ENCODE results near the gene CLBA1.
A peak's percentile ranks its signal among the peaks of the same experiment; 100 is the strongest.

Gene CLBA1

DNA sequence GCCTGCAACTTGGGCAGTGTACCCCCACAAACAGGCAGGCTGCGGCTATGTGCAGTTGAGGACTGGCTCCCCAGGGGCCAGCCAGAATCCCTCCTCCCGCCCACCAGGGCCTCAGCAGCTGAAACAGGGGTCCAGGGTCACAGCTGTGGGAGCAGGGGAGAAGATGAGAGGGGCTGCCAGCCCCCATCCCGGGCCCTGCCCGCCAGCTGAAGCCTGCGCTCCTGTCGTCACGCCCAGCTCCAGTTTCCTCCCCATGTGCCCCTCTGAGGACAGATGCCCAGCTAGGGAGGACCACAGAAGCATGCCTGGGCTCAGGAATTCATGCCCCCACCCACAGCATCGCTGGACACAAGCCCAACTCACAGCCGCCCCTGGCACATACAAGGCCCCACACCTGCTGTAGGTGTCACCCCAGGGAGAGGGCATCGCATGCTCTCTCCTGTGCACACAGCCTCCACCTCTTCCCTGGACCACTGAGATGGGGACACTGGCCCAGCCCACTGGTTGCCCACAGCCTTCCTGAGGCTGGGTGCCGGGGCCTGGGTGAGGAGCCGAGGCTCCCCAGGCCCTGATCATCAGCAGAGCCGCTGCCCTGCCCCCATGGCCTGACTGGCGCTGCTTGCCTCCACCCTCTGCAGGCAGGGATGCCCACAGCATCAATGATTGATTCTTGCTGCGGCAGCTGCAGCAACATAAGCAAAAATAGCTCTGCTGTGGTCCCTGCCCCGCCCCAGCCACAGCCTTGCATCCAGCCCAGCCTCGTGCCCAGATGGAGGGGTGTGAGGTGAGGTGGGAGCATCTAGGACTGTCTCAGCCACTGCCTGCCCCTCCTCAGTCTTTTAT lies 3.7 kb upstream of the CLBA1 start:
- DNase-seq, result peak; percentile 4

DNA sequence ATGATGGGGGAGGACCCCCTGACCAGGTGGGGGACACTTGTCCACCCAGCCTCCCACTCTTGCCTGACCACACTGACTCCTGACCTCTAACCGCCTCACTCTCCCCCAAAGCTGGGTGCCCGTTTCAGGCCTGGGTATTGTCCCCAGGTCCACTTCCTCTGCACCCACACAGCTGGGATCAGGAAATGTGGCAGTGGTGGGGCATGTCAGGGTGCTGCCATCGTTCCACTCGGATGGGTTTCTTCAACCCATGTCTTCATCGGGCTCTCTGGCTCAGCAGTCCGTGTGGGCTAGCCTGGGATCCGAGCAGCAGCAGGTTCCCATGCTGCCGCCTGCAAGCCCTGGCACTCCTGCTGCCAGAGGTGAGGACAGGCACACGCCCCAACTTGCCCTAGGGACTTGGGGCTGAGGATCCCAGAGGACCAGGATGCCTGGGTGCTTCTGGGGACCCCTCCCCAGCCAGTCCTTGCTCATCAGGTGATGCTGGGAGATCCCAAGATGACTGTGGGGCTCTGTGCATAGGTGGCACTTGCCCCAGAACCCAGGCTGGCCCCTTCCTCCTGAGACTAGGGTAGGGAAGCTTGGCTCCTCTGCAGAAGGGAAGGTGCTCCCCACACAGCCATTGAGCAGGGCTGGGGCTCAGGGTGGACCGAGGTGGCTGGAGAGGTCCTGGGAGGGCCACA lies 2.9 kb upstream of the CLBA1 start:
- no peak for DNase-seq

DNA sequence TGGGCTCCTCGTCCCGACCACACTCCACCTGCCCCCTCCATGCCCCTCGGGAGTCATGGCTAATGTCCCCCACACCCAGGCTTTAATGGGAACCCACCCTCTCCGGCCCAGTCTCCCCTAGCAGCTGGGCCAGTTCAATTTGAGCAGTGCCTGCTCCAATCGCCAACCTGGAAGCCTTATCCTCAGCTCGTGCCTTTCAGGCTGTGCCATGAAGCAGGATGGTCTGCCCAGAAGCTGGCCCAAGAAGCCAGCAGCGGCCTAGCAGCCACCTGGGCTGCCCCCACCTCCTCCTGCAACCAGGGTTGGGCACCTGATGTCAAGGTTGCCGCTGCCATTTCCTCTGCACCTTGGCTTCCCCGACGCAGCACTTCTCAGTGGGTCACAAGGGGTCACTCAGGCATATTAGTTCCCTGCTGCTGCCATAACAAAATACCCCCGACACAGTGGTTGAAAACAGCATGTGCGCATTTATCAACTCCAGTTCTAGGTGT lies 2.3 kb upstream of the CLBA1 start:
- no peak for DNase-seq

DNA sequence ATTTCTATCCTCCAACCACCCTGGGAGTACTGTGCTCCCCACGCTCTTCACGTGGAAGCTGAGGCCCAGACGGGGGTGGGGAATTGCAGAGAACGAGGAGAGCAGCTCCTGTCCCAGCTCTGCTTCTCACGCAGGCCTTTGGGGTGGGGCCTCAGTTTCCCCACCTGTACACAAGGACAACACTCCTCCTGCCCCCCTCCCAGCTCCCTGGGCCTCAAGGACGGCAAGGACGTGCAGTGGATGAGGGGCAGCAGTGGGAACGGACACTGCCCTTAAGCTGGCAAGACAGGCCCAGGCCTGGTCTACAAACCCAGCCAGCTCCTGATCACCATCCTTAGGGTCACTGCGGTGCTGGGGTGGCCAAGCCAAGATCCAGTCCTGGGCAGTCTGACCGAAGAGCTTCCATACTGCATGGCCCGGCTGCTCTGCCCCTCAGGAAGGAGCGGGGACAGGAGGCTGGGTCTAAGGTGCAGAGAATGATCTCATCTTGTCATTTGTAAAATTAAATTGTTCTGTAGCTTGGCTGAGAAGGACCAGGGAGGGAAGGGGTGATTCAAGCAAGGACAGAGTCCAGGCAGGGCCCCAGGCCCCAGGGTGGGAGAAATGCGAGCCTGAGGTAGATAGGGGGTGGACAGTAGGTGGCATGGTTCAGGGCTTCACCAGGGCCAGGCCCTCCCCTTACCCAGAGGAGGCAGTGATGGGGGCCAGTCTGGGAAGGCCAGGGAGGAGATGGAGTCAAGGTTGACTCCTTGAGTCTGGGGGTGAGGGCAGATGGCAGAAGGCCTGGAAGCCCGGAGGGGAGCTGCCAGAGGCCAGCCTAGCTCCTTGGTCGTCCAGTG lies 1.3 kb upstream of the CLBA1 start:
- DNase-seq, result no peak

DNA sequence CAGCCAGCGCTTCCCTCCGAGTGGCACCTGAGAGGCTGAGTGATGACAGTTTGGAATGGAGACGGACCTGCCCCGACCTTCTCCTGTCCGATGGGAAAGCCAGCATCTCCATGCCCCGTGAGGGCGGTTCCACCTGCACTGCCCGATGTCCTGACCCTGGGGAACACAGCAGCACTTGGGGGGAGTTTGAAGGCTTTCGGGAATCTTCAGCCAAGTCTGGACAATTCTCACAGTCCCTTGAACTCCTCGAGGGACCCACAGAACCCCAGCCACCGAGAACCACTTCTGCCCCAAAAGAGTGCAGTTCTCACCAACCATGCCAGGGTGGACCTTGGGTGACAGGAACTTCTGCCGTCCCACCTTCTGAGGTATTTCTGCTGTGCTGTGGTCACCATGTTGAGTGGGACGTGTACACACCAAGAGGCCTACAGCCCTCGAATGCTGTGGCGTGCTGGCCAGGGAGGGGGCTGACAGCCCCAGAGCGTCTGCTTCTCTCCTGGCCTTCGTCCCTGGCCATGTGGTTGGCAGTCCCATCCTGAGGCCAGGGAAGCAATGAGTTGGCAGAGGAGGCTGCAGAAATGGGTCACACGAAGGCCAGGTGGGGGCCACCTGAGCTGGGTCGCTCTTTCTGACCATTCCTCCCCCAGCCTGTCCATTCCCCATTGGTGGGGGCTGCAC lies 1.0 kb downstream of the CLBA1 start:
- no peak for DNase-seq

DNA sequence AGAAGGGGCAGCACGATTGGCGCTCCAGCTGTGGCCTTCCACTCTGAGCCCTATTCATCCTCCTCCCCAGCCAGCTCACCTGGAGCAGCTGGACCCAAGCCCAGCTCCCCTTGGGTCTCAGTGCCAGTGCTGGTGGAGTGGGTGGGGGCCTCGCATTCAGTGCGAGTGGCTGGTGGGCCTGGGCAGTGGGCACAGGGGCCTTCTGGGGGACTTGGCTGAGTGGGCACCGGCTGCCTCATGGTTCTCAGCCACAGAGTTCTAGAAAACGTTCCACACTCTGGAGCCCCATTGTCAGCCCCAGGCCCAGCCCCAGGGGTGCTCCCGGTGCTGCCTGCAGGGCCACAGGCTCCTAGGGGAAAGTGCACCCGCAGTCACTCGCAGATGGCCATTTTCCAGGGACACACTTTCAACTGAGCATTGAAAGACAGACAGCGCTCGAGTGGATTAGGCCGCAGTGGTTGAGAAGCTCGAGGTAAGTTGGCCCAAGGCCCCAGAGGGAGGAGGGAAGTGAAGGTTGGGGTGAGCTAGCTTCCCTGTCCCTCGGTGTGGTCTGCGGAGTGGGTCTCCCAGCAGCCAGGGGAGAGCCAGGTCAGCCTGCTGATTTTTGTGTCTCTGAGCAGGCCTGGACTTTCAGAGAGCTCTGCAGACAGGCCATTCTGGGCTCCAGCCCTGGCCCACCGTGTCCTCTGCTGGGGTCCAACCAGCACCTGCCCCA lies 3.8 kb downstream of the CLBA1 start:
- DNase-seq, result no peak

DNA sequence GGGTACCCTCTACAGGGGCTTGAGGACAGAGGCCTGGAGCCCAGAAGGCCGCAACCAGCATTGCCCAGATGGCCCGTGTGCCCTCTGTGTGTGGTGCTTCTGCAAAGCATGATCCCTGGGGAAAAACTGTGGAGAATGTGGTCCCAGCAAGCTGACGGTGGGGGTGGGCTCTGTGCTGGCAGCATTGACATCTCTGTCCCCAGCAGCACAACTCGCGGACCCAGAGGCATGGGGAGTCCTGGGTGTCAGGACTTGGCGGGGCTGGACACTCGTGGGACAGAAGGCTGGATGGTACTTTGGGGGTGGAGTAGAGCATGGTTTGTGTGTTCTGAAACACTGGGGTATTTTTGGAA lies 4.3 kb downstream of the CLBA1 start:
- no peak for DNase-seq

DNA sequence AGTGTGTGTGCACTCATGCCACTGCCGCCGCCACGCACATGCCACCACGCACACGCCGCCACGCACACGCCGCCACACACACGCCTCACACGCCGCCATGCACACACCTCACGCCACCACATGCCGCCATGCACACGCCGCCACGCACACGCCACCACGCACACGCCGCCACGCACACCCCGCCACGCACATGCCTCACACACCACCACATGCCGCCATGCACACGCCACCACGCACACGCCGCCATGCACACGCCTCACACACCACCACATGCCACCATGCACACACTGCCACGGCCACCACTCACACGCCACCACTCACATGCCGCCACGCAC lies 6.3 kb downstream of the CLBA1 start:
- no peak for DNase-seq

DNA sequence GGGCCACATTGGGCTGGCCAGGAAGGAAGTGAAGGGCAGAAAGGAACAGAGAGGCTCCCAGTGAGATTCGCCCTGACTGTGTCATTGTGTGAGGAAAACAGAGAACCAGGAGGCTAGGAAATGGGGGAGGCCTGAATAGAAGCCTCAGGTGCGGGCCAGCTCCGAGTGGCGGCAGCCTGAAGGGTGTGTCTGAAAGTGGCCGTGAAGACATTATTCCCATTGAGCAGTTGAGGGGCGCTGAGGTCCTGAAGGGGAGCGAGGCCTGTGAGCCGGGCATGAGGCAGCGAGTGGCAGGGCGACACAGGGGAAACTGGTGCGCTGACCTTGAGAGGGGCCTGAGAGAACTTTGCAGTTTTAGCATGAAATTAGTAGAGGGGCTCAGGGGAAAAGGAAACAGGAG lies 6.9 kb downstream of the CLBA1 start:
- no peak for DNase-seq

DNA sequence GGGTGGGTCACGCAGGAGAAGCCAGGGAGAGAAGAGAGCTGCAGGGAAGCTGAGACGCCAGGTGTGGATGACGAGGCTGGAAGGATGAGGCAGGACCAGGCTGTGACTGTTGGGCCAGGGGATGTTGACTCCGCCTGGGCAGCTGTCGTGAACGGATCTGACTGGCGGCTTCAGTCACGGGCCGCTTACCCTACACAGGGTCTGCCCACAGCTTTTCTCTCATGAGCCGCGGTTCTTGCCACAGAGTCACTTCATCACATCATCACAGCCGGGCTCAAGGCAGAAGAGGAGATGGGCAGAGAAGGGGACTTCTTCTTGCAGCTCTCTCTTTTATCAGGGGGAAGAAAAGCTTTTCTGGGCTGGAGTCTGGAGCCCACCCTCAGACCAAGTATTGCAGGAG lies 7.7 kb downstream of the CLBA1 start:
- DNase-seq, result no peak

DNA sequence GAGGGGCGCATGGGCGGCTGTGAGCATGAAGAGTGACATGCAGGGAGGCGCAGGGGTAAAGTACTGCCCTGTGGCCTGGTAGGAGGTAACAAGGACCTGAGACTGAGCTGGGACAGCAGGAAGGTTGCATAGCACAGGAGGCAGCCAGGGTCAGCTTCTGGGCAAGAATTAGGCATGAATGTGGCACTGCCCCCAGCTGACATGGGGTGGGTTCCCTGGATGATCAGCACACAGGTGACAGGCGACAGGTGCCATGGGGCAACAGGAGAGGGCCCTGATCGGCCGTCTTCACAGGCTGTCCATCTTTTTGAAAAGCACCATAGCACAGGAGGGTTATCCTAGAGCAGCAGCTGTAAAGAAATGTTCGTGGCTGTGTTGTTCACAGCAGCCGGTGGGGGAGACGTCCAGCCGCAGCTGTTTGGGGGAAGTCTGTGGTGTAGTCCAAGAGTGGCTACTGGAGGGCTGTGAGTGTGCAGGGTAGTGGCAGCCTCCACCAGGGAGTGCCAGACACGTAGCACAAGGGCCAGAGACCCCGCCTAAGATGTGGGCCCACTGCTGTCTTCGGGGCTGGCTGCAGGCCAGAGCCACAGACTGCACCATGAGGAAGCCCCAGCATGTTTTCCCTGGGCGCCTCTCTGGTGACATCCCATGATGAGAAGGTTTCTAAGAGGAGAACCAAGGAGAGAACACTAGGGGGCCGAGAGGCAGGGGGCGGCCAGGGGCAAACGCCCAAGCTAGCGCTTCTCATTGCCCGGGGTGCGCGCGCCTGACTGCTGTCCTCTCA lies 8.4 kb downstream of the CLBA1 start:
- no peak for DNase-seq

DNA sequence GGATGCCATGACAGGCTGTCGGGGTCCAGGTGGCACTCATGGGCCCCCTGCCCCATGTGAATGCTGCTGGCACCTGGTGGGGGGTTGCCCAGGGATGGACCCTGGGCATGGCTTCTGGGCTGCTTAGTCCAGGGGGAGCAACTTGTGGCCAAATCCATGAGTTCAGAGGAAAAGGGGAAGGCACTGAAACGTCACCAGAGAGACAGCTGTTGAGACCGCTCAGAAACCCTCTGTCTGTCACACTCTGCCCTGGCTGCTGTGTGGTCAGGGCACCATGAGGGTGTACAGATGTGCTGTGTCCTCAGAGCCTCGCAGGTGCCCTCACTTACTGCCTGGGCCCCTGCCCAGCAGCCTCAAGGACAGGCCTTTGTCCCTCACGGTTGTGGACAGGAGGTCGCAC lies 9.4 kb downstream of the CLBA1 start:
- no peak for DNase-seq

DNA sequence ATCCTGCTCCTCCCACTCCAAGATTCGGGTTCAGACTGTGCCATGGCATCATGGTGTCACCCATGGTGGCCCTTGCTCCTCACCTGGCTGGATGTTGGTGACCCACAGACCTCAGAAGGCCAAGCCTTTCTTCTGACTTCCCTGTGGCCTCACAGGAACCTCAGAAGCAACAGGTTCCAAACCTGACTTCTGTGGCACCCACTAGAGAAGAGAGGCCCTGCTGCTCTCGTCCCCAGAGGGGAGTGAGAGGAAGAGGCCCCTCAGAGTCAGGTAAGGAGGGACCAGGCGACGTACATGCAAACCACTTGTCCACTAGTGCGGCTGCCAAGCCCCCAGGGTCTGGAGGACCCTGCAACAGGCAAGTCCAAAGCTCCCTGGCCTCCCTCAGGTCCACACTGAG lies 10.4 kb downstream of the CLBA1 start:
- DNase-seq, result no peak

DNA sequence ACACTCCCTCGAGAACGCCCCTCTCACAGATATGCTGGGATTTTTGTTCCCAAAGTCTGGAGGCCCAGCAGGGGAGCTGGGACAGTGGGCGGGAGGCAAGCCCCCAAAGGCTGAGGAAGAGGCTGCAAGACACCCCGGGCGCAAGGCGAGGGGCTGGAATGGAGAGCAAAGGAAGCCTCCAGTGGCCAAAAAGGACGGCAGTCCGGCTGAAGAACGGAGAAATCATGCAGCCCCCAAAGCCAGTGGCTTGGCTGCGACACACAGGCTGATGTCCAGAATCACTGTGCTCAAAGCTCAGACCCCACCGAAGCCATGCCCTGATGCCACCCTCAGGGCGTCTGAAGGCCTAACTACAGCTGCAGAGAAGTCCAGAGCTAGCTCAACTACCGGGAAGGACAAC lies 10.9 kb downstream of the CLBA1 start:
- no peak for DNase-seq

DNA sequence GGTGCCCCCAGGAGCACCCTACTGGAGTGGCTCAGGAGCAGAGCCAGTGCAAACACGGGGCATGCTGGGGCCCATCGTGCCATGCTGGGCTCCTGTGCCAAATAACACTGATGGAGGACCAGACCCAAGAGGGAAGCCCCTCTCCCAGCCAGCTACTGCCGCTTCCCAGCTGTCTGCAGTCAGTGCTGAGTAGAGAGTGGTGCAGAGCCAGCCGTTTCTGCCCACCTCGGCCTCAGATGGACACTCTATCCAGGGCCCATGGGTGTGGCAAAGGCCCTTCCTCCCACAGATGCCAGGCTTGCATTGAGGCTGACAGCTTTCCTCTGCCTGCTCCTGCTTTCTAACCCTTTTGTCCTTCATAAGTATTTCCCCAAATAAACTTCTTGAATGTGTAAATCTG lies 13.2 kb downstream of the CLBA1 start:
- DNase-seq, result no peak

DNA sequence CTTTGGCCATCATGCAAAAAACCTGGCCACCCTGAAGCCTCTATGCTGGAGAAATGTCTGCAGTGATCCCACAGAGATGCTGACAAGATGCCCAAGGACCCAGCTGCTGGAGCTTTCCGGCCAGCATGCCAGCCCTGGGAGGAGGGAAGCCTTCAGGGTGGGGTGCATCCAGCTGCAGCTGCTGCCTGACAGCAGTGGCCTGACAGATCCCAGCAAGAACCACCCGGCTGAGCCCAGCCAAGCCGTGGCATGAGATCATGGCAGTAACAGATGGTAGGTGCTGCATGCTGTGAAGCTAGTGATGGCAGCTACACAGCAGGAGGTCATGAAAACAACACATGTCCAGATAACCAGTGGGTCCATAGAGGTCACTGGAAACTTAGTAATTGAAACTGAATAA lies 13.8 kb downstream of the CLBA1 start:
- DNase-seq, result no peak

DNA sequence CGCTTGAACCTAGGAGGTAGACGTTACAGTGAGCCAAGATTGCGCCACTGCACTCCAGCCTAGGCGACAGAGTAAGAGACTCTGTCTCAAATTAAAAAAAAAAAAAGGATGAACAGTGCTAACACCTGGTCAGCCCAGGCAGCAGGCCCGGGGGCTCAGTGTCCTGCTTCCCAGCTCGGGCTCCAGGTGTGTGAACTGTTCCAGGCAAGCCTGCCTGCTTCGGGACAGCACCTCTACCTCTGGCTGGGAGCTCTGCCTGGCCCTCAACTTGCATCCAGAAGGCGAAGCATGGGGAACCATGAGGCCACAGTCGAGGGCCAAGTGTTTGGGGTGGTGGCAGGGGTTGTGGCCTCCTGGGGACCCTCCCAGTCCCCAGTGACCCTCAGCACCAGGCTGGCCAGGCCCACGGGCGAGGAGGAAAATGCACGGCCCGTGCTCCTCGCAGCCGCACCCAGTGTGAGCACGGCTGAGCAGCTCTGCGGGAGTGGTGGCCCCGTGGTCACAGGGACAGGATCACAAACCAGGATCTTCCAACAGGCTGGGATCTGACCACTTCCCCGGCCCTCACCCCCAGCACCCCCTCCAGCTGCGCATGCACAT lies 19.8 kb downstream of the CLBA1 start:
- no peak for DNase-seq

DNA sequence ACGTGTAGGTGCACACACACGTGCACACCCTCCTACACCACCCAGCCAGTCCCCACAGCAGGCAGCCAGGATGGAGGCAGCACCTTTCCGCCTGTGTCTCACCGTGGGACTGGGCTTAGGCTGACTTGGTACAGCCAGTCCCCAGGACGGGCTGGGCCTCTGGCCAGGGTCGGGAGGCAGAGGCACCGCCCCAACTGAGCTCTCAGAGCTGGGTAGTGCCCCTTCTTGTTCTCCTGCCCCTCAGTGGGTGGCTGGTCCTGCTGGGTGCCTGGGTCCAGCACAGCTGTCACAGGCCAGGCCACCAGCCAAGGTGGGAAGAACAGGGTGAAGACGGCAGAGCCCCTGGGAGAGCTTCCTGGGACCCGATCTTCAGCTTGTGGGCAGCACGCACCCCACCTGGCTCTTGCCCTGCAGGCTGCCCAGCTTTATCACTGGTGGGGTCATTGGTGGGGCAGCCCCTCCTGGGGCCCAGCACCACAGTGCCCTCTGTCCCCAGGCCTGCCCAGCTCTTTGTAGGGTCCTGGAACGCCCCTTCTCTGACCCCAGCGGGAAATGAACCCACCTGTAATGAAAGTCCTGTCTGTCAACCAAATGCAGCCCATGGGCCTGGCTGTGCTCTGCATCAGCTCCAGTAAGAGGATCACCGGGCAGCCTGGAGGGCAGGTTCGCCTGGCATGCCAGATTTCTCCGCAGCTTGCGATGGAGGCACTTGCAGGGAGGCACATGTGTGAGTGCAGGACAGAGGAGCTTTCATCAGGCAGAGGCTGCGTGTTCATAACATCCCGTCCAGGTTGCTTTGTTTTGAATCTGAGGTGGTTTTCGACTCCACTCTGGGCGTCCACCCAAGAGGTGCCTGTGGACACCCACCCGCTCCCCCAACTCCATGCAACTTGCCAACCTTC lies 20.6 kb downstream of the CLBA1 start:
- DNase-seq, result no peak

DNA sequence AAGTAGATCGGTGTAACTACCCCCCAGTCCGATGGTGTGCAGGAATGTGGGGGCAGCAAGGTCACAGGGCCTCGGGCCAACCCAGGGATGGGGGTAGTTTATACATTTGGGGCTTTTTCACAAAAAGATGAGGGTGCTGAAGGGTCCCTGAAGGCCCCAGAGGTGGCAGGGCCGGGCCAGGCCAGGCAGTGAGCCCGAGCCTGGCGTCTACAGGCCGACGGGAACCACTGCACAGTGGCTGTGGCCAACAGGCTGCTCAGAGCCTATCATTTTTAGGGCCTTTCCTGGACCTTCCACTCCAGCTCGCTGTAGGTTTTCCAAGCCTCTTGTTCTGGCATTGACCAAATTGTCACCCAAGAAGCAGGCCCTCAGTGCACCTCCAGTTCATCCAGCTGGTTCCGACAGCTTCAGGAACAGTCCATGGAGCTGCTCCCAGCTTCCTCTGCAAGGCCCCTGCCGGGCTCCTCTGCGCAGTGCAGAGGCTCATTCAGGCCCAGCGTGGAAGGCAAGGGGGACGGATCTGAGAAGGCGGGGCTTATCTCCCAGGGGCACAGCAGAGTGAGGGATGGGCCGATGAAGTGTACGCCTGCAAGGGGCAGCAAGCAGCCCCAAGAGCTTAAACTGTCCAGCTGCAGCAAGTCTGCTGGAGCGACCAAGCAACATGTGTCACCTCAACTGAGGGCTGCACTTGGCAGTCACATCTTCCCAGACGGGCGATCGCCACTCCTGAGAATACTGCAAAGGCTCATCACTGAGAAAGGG lies 21.4 kb downstream of the CLBA1 start:
- DNase-seq, result no peak
